GM12878 (cell line): ENCODE results near the gene AGTRAP. TPM values are rescaled to one million over a fixed set of nuclear protein-coding genes. Genes with fewer than 3 reads are reported as not detected.

Experiments used
- ATAC-seq: fragments of 200-7000 bp; cut with Tn5 transposase; 3 replicates; pipeline ENCODE4 v1.9.1; 2020; ENCODE audit warnings: mild to moderate bottlenecking, moderate library complexity
- BruUV-seq: library from RNA; stranded (reverse); fragments of 400-500 nt; replicated peaks from 2 replicates; lab custom pipeline; 2021; lab: Mats Ljungman, UMichigan
- CTCF ChIA-PET: fragments of 300-600 bp; sonication (Branson Sonifier 250); formaldehyde crosslinking; extraction: SDS; loops from one replicate; lab custom pipeline; 2021; ENCODE audit warnings: inconsistent platforms; lab: Yijun Ruan, JAX
- POLR2A ChIA-PET: fragments of 350-600 bp; formaldehyde crosslinking; extraction: SDS; loops from one replicate; lab custom pipeline; 2021; ENCODE audit warnings: inconsistent platforms; lab: Charles Lee
- RAD21 ChIA-PET: fragments of 300-600 bp; sonication (Branson Sonifier 250); formaldehyde crosslinking; loops from one replicate; lab custom pipeline; 2023; ENCODE audit warnings: antibody characterized with exemption; ENCODE audit not compliant: unreplicated experiment; lab: Charles Lee
- SMC1A ChIA-PET: fragments of 300-600 bp; sonication (Branson Sonifier 250); formaldehyde crosslinking; loops from one replicate; lab custom pipeline; 2023; ENCODE audit not compliant: unreplicated experiment, uncharacterized antibody; lab: Charles Lee
- DNase-seq: peaks from one replicate; pipeline ENCODE4 v3.0.0-alpha.2; 2011; ENCODE audit warnings: low read depth, low spot score
- FAIRE-seq: peaks from 3 replicates; lab custom pipeline; 2011; peaks lifted over from hg19 to GRCh38; lab: Jason Lieb, UNC
- H2AFZ ChIP-seq: 2 replicates; pipeline ENCODE4 v1.6.0; 2011; ENCODE audit warnings: low read depth, low read length, control low read depth; ENCODE audit not compliant: control insufficient read depth
- H3K27ac ChIP-seq: 2 replicates; pipeline ENCODE4 v1.5.1; 2011; ENCODE audit warnings: control low read depth; ENCODE audit not compliant: control insufficient read depth, insufficient read depth
- H3K27me3 ChIP-seq, 2 experiments: replicated peaks in 1 of 2; 2 replicates each; pipeline versions ENCODE4 v1.6.0 to v1.6.1; 2011; ENCODE audit warnings: low read length in 1 of 2; ENCODE audit not compliant: control insufficient read depth in 2 of 2, insufficient read depth in 2 of 2
- H3K36me3 ChIP-seq, 2 experiments: 2 replicates each; pipeline ENCODE4 v1.5.1; 2011; ENCODE audit warnings: low read length in 1 of 2; ENCODE audit not compliant: control insufficient read depth in 2 of 2, insufficient read depth in 2 of 2
- H3K4me1 ChIP-seq: 2 replicates; pipeline ENCODE4 v1.6.1; 2011; ENCODE audit warnings: mild to moderate bottlenecking, low read length, moderate library complexity, mixed read lengths; ENCODE audit not compliant: control insufficient read depth, insufficient read depth
- H3K4me2 ChIP-seq: 2 replicates; pipeline ENCODE4 v1.6.0; 2011; ENCODE audit warnings: control low read depth; ENCODE audit not compliant: control insufficient read depth, insufficient read depth
- H3K4me3 ChIP-seq: fragments of 200-600 bp; sonication (generic); 2 replicates; pipeline ENCODE4 v1.5.1; 2016
- H3K79me2 ChIP-seq: 2 replicates; pipeline ENCODE4 v1.6.0; 2011; ENCODE audit warnings: low read length; ENCODE audit not compliant: control insufficient read depth, insufficient read depth
- H3K9ac ChIP-seq: 2 replicates; pipeline ENCODE4 v1.8.0; 2011; ENCODE audit warnings: low read length, control low read depth, mixed read lengths; ENCODE audit not compliant: control insufficient read depth, insufficient read depth
- H3K9me3 ChIP-seq: replicated peaks from 3 replicates; pipeline ENCODE4 v1.5.1; 2011; ENCODE audit warnings: mild to moderate bottlenecking, low read length; ENCODE audit not compliant: control insufficient read depth, insufficient read depth
- H4K20me1 ChIP-seq: 2 replicates; pipeline ENCODE4 v1.6.0; 2011; ENCODE audit not compliant: control insufficient read depth, insufficient read depth
- ATF7 ChIP-seq: fragments of 450-650 bp; IDR thresholded peaks from 2 replicates; pipeline ENCODE4 v1.6.1; 2016; ENCODE audit warnings: low read depth, mild to moderate bottlenecking
- CBFB ChIP-seq: IDR thresholded peaks from 2 replicates; pipeline ENCODE4 v1.6.1; 2016; ENCODE audit warnings: antibody characterized with exemption, low read depth
- CHD2 ChIP-seq: IDR thresholded peaks from 2 replicates; pipeline ENCODE4 v1.6.1; 2011; ENCODE audit warnings: low read depth, low read length, improper control_type of control experiment, borderline replicate concordance
- JUND ChIP-seq: IDR thresholded peaks from 2 replicates; pipeline ENCODE4 v1.6.1; 2012; ENCODE audit warnings: low read depth, mild to moderate bottlenecking, low read length, improper control_type of control experiment, moderate library complexity
- MLLT1 ChIP-seq: fragments of 450-650 bp; IDR thresholded peaks from 2 replicates; pipeline ENCODE4 v1.6.1; 2016; ENCODE audit warnings: mild to moderate bottlenecking
- MTA3 ChIP-seq: IDR thresholded peaks from 2 replicates; pipeline ENCODE4 v1.6.1; 2012; ENCODE audit warnings: low read length, inconsistent platforms, borderline replicate concordance
- NFYB ChIP-seq: IDR thresholded peaks from 2 replicates; pipeline ENCODE4 v1.6.1; 2011; ENCODE audit warnings: low read depth, mild to moderate bottlenecking, low read length, improper control_type of control experiment, moderate library complexity; ENCODE audit not compliant: insufficient read depth
- NR2F1 ChIP-seq: fragments of 450-650 bp; conservative IDR thresholded peaks from 2 replicates; pipeline ENCODE4 v1.6.1; 2017; ENCODE audit warnings: mild to moderate bottlenecking
- PAX8 ChIP-seq: fragments of 450-650 bp; IDR thresholded peaks from 2 replicates; pipeline ENCODE4 v1.6.1; 2017; ENCODE audit warnings: mild to moderate bottlenecking, moderate library complexity
- POU2F2 ChIP-seq: IDR thresholded peaks from 3 replicates; pipeline ENCODE4 v1.6.1; 2011; ENCODE audit warnings: low read depth, mild to moderate bottlenecking, low read length, borderline replicate concordance
- RELB ChIP-seq: fragments of 450-650 bp; IDR thresholded peaks from 2 replicates; pipeline ENCODE4 v1.6.1; 2017; ENCODE audit warnings: low read depth, mild to moderate bottlenecking, moderate library complexity
- SPI1 ChIP-seq: IDR thresholded peaks from 2 replicates; pipeline ENCODE4 v1.6.1; 2011; ENCODE audit warnings: low read depth, mild to moderate bottlenecking, low read length, moderate library complexity, borderline replicate concordance; ENCODE audit not compliant: insufficient read depth
- SREBF1 ChIP-seq: IDR thresholded peaks from 2 replicates; pipeline ENCODE4 v1.6.1; 2012; ENCODE audit warnings: mild to moderate bottlenecking, low read length
- TAF1 ChIP-seq: IDR thresholded peaks from 2 replicates; pipeline ENCODE4 v1.6.1; 2011; ENCODE audit warnings: mild to moderate bottlenecking, low read depth, low read length, borderline replicate concordance
- ZNF24 ChIP-seq: fragments of 450-650 bp; IDR thresholded peaks from 2 replicates; pipeline ENCODE4 v1.6.1; 2017; ENCODE audit warnings: antibody characterized with exemption, mild to moderate bottlenecking
- ZSCAN29 ChIP-seq: fragments of 450-650 bp; IDR thresholded peaks from 2 replicates; pipeline ENCODE4 v1.6.1; 2017; ENCODE audit warnings: mild to moderate bottlenecking, moderate library complexity
- ZZZ3 ChIP-seq: IDR thresholded peaks from 2 replicates; pipeline ENCODE4 v1.6.1; 2011; ENCODE audit warnings: low read depth; ENCODE audit not compliant: control insufficient read depth, insufficient read length
- WGBS: methylation state at CpG from one replicate; pipeline ENCODE4 v1.1.6; 2016; ENCODE audit warnings: low lambda C conversion rate; ENCODE audit not compliant: insufficient replicate concordance, insufficient coverage; ENCODE audit errors: missing lambda C conversion rate; 5-methylcytosine and 5-hydroxymethylcytosine counted together
- in situ Hi-C: fragments of 300-500 bp; cut with MboI; formaldehyde crosslinking; loops from 9 replicates; pipeline ENCODE4 v1.14.3; 2018; ENCODE audit warnings: mixed read lengths
- intact Hi-C: fragments of 100-400 bp; cut with micrococcal nuclease; formaldehyde crosslinking; loops from one replicate; pipeline ENCODE4 v1.14.2; 2022; ENCODE audit not compliant: unreplicated experiment
- polyA plus RNA-seq, 11 experiments: library from polyadenylated mRNA; depleted of rRNA in 4 of 11; unstranded in 6 of 11; stranded (reverse) in 5 of 11; fragments of >200 nt; fragmentation: Nextera tagmentation in 4 of 11; fragmentation: Illumina TruSeq in 1 of 11; extraction: Ambion mirVana in 4 of 11; extraction: Trizol in 1 of 11; gene quantifications; 1 replicate in 1 of 11; 2 replicates in 10 of 11; pipeline versions ENCODE4 v1.2.1 to v1.2.3, GENCODE V29; 2011 to 2016; ENCODE audit warnings: inconsistent platforms in 2 of 11, missing spikeins in 2 of 11, low read depth in 1 of 11
- total RNA-seq, 4 experiments: library from RNA; depleted of rRNA in 3 of 4; stranded (reverse); fragments of >200 nt in 3 of 4; fragmentation: Illumina TruSeq in 1 of 4; extraction: Trizol in 1 of 4; gene quantifications; 2 replicates each; pipeline versions ENCODE4 v1.2.1 to v1.2.3, GENCODE V29; 2013 to 2021
- TF ChIP-seq, protein P1 (sequence below): fragments of 150-350 bp; IDR thresholded peaks from 2 replicates; pipeline ENCODE4 v1.6.1; 2014; ENCODE audit warnings: mild to moderate bottlenecking, low read depth, low read length
- TF ChIP-seq, protein P2 (sequence below): IDR thresholded peaks from 2 replicates; pipeline ENCODE4 v1.6.1; 2011; ENCODE audit warnings: low read depth, mild to moderate bottlenecking, low read length, moderate library complexity, borderline replicate concordance; ENCODE audit errors: extremely low read depth

The AGTRAP gene
- total and polyA plus RNA-seq, 10 of the 15 experiments (the other 5 are each of a cell fraction or from before 2014, with no cell fraction given): 3.0 to 17.4 (median 10.2) TPM

DNA sequence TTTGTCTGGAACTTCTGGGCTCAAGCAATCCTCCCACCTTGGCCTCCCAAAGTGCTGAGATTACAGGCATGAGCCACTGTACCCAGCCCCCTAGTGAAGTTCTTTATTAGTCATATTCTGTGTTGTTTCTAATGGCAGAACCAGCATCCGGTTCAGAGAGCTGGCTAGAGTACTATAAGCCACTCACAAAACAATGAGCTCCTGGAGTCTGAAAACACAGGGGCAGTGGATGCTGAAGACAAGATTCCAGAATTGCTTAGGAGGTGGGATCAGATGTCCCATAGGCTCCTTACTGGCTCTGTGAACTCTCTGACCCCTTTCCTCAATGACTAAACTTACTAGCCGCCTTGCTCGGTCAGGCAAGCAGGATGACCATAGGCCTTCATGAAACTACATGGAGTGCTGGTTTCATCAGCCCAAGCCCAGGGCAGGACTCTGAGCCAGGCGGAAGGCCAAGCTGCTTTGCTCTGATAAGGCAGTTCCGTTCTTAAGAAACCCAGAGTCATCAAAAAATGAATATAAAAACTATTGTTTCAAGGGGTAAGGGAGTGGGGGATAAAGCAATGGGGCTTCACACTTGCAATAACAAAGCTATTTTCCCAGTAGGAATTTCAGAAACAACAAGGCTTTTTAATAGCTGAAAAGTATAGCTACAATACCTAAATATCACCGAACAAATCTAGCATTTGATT, 61.7 kb downstream of the AGTRAP start:
- no peak for FAIRE-seq
- H2AFZ ChIP-seq: no peak overlapping the region

More for the DNA sequence above, 61.7 kb downstream of the AGTRAP start:
- H3K4me2 ChIP-seq: no peak overlapping the region
- intact Hi-C loops: no loop called here
- RAD21 ChIA-PET: interaction anchor here (0.6 kb wide), 1 partner anchor 42 kb away, joined by 3 read pairs; no protein-coding TSS in a partner anchor
- H3K9ac ChIP-seq: no peak overlapping the region
- WGBS: 72% methylated on average over 6 of the region's 6 CpGs
- H3K4me1 ChIP-seq: no peaks in the 10 kb centered on the region; the same call in 1 of the 2 replicates
- no peak overlapping the region for H3K27ac ChIP-seq
- SMC1A ChIA-PET: interaction anchor here (1.1 to 1.4 kb wide), 2 partner anchors 12 to 60 kb away, joined by 3 read pairs; no protein-coding TSS in a partner anchor
- H3K4me3 ChIP-seq: no peak overlapping the region
- ATAC-seq (no peak), DNase-seq (no peak)
- peaks cover 0 to 5% of the 10 kb centered on the region in 2 experiments; a peak in 3 of 4 replicates for H3K36me3 ChIP-seq
- POLR2A ChIA-PET: interaction anchor here (0.9 kb wide), 1 partner anchor 9 kb away, joined by 4 read pairs; the partner anchor contains the start of gene CLCN6
- no peak for TF ChIP-seq CBFB
- no peak for TF ChIP-seq MLLT1
- TF ChIP-seq ZNF24: no peak
- TF ChIP-seq SPI1: no peak
- no peak for TF ChIP-seq ZZZ3
- no peak for TF ChIP-seq TAF1
- TF ChIP-seq MTA3: no peak
- TF ChIP-seq PAX8: no peak
- TF ChIP-seq ZSCAN29: no peak
- TF ChIP-seq, protein P1, sequence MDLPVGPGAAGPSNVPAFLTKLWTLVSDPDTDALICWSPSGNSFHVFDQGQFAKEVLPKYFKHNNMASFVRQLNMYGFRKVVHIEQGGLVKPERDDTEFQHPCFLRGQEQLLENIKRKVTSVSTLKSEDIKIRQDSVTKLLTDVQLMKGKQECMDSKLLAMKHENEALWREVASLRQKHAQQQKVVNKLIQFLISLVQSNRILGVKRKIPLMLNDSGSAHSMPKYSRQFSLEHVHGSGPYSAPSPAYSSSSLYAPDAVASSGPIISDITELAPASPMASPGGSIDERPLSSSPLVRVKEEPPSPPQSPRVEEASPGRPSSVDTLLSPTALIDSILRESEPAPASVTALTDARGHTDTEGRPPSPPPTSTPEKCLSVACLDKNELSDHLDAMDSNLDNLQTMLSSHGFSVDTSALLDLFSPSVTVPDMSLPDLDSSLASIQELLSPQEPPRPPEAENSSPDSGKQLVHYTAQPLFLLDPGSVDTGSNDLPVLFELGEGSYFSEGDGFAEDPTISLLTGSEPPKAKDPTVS: no peak
- TF ChIP-seq CHD2: no peak
- no peak for TF ChIP-seq RELB
- TF ChIP-seq, protein P2, sequence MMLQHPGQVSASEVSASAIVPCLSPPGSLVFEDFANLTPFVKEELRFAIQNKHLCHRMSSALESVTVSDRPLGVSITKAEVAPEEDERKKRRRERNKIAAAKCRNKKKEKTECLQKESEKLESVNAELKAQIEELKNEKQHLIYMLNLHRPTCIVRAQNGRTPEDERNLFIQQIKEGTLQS: no peak
- no peak for TF ChIP-seq NFYB
- no peak for TF ChIP-seq NR2F1
- no peak for TF ChIP-seq JUND
- no peak for TF ChIP-seq POU2F2
- no peak for TF ChIP-seq SREBF1
- TF ChIP-seq ATF7: no peak
- TF ChIP-seq, all 136 proteins: peak for 0
- BruUV-seq: no TSS peak
- CTCF ChIA-PET: interaction anchor here (1.4 to 3.5 kb wide), 2 partner anchors 9 to 11 kb away, joined by 3 to 24 read pairs; partner anchors contain the start of gene CLCN6
- no peaks in the 10 kb centered on the region for H3K27me3 ChIP-seq
- H4K20me1 ChIP-seq: no peaks in the 10 kb centered on the region
- in situ Hi-C loops: no loop called here
- H3K79me2 ChIP-seq: no peaks in the 10 kb centered on the region
- H3K9me3 ChIP-seq: no peaks in the 10 kb centered on the region
